Measurements from ENCODE around the gene IRGQ.

IRGQ gene

GRCh38 chr19:43572171-43572588 lies 23.8 kb downstream of the IRGQ start (continued):
- no peak; the same call in 1 of the 2 replicates for TF ChIP-seq ZNF423 (tag by site-specific recombination; IDR thresholded peaks at IDR 0.05)
- no peak for TF ChIP-seq ZNF670 (tag by site-specific recombination; IDR thresholded peaks at IDR 0.05; ENCODE audit: low read depth)
- peak; percentile 88; the same call in 1 of the 2 replicates for TF ChIP-seq IKZF3 (tag by site-specific recombination; IDR thresholded peaks at IDR 0.05)
- TF ChIP-seq SP3 (tag by site-specific recombination; IDR thresholded peaks at IDR 0.05), result peak; percentile 22; the same call in 1 of the 2 replicates
- no peak for TF ChIP-seq ZNF214 (tag by site-specific recombination; IDR thresholded peaks at IDR 0.05; ENCODE audit: borderline replicate concordance)
- 0 out of 2 replicates have a peak, but pooled peaks have one; percentile 1 for TF ChIP-seq ZNF623 (tag by site-specific recombination; IDR thresholded peaks at IDR 0.05)
- peak; percentile 93 for TF ChIP-seq PATZ1 (tag by site-specific recombination; IDR thresholded peaks at IDR 0.05)
- TF ChIP-seq ZNF621 (tag by site-specific recombination; IDR thresholded peaks at IDR 0.05), result 0 out of 2 replicates have a peak, but pooled peaks have one; percentile 29
- no peak for TF ChIP-seq ZNF645 (tag by site-specific recombination; IDR thresholded peaks at IDR 0.05)
- peak; percentile 67; the same call in 1 of the 2 replicates for TF ChIP-seq ZNF558 (tag by site-specific recombination; IDR thresholded peaks at IDR 0.05)
- TF ChIP-seq ZNF37A (tag by site-specific recombination; IDR thresholded peaks at IDR 0.05), result no peak
- TF ChIP-seq SP2 (tag by site-specific recombination; IDR thresholded peaks at IDR 0.05), result peak; percentile 35
- peak; percentile 50; the same call in 1 of the 2 replicates for TF ChIP-seq ZXDB (tag by site-specific recombination; IDR thresholded peaks at IDR 0.05)
- peak; percentile 95 for TF ChIP-seq EGR2 (tag by site-specific recombination; IDR thresholded peaks at IDR 0.05; ENCODE audit: low read depth)
- TF ChIP-seq ZNF513 (tag by site-specific recombination; IDR thresholded peaks at IDR 0.05), result peak; percentile 63
- no peak for TF ChIP-seq ZNF768 (tag by site-specific recombination; IDR thresholded peaks at IDR 0.05)
- TF ChIP-seq GFI1B (tag by site-specific recombination; IDR thresholded peaks at IDR 0.05), result peak; percentile 95
- peak; percentile 66; the same call in 1 of the 2 replicates for TF ChIP-seq ZFP69B (tag by site-specific recombination; IDR thresholded peaks at IDR 0.05)
- TF ChIP-seq ZNF830 (tag by site-specific recombination; IDR thresholded peaks at IDR 0.05; ENCODE audit: low read depth), result no peak
- peak; percentile 69 for TF ChIP-seq ZNF10 (tag by site-specific recombination; IDR thresholded peaks at IDR 0.05)
- peak; percentile 100 for TF ChIP-seq ZSCAN16 (tag by site-specific recombination; IDR thresholded peaks at IDR 0.05)
- no peak for TF ChIP-seq HOXC10 (CRISPR knock-in tag; IDR thresholded peaks at IDR 0.05)
- TF ChIP-seq ZNF530 (tag by site-specific recombination; IDR thresholded peaks at IDR 0.05; ENCODE audit: low read depth), result no peak
- TF ChIP-seq KLF8 (tag by site-specific recombination; IDR thresholded peaks at IDR 0.05), result peak; percentile 94
- peak; percentile 82; the same call in 1 of the 2 replicates for TF ChIP-seq MZF1 (tag by site-specific recombination; IDR thresholded peaks at IDR 0.05; ENCODE audit: borderline replicate concordance)
- TF ChIP-seq ZBTB20 (tag by site-specific recombination; IDR thresholded peaks at IDR 0.05), result peak; percentile 52; the same call in 1 of the 2 replicates
- no peak for TF ChIP-seq ZNF19 (tag by site-specific recombination; IDR thresholded peaks at IDR 0.05; ENCODE audit: low read depth)
- no peak for TF ChIP-seq ZNF175 (tag by site-specific recombination; IDR thresholded peaks at IDR 0.05)
- TF ChIP-seq ZNF518A (tag by site-specific recombination; conservative IDR thresholded peaks at IDR 0.05; ENCODE audit: low read depth), result 0 out of 2 replicates have a peak, but pooled peaks have one; percentile 40
- TF ChIP-seq ZFHX2 (tag by site-specific recombination; conservative IDR thresholded peaks at IDR 0.05), result peak; percentile 95
